AG09319 (cell line): ENCODE results near the gene PYGM.

Experiments used
- DNase-seq: peaks from one replicate; pipeline ENCODE4 v3.0.0-alpha.2; 2010; ENCODE audit warnings: low read depth; ENCODE audit errors: extremely low read depth
- TF ChIP-seq, protein P1 (sequence below): IDR thresholded peaks from 2 replicates; pipeline ENCODE4 v1.5.1; 2011; ENCODE audit warnings: low read depth, mild to moderate bottlenecking, inconsistent platforms, low read length, moderate library complexity

Gene PYGM

DNA sequence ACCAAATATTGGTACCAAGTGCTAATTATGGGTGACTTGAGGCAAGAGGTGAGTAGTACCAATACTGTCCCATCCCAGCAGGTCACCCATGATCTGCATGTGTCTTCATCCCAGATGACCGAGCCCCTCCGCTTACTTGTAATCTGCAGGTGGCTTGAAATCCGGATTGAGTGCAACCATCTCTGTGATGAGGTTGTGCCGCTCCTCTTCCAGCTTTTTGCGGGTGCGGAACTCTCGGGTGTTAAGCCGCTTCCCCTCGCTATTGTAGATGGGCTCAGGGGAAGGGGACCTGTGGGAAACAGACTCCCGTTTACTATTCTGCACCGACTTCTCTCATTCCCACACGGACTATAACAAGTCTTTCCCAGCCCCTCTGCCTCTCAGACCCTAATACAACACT is 10.3 kb upstream of the PYGM start:
- TF ChIP-seq, protein P1, sequence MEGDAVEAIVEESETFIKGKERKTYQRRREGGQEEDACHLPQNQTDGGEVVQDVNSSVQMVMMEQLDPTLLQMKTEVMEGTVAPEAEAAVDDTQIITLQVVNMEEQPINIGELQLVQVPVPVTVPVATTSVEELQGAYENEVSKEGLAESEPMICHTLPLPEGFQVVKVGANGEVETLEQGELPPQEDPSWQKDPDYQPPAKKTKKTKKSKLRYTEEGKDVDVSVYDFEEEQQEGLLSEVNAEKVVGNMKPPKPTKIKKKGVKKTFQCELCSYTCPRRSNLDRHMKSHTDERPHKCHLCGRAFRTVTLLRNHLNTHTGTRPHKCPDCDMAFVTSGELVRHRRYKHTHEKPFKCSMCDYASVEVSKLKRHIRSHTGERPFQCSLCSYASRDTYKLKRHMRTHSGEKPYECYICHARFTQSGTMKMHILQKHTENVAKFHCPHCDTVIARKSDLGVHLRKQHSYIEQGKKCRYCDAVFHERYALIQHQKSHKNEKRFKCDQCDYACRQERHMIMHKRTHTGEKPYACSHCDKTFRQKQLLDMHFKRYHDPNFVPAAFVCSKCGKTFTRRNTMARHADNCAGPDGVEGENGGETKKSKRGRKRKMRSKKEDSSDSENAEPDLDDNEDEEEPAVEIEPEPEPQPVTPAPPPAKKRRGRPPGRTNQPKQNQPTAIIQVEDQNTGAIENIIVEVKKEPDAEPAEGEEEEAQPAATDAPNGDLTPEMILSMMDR: no peak
- no peak for DNase-seq

DNA sequence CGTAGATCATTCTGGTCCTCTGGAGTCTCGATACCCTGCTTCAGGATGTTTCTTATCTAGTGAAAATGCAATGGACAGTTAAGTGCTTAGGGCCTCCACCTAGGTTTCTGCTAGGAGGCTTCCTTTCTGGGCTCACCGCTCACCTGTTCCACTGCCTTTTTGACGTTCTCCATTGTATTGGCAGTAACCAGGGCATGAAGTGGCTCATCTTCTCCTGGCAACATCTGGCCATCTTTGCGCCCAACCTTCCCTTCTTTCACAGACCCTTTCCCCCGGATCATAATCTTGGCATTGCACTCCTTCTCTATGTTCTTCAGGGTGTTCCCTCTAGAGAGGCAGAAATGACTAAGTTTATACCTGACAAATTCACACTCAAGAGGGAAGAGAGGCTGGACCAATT is 9.5 kb upstream of the PYGM start:
- TF ChIP-seq, protein P1: no peak

DNA sequence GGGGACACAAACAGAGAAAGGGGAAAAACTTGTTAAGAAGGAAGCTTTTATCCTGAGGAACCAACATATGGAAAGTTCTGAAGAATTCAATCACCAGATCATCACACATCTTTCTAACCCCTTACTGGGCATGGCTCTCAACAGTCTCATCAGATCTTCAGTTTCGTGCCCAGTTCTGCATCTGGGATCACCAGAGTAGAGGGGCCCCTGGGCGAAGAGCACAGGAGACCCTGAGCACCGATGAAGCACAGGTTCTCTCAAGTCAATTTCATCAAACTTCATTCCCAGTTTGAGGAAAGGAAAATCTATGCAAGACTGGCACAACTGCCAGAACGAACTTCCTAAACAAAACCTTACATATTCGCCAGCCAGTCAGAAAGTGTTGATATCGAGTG is 8.5 kb upstream of the PYGM start:
- TF ChIP-seq, protein P1: no peak
- DNase-seq: no peak

More for the DNA sequence above, 9.5 kb upstream of the PYGM start:
- DNase-seq: no peak

DNA sequence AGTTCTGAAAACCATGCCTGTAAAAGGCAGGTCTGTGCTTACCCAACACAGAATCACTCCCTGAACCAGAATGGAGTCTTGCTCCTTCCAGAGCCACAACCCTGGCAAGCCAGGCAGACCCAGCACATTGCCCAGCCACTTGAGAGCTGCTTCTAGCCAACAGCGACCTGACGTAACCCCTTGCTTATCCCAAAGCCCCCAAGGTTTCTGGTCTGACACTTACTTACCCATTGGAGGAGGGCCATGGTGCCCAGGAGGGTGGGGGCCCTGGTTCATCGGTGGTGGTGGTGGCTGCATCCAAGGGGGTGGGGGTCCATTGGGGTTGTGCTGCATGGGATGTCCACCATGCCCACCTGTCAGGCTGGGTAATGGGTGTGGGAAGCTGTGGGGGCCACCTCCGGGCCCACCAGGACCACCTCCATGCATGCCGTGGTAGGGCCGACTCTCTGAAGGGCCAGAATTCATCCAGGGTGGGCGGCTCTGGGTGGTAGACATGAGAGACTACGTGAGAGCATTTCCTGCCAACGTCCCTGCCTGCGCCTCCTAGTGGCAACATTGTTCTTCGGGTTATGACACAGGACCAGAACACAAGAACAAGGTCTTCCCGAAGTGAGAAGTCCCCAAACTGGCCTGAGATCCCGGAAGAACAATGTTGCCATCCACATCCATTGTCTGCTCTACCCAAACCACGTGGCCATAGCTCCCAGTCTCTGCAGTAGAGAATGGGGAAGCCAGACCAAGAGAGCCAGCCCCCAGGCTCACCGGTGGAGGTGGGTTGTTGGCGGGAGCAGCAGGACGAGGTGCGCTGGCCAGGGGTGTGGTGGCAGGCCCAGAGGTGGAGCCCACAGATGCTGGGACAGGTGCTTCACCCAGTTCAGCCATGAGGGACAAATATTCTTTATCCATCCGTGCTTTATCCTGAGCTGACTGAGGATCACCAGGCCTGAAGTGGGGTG is 7.8 kb upstream of the PYGM start:
- DNase-seq: no peak
- TF ChIP-seq, protein P1: peak; percentile 75

DNA sequence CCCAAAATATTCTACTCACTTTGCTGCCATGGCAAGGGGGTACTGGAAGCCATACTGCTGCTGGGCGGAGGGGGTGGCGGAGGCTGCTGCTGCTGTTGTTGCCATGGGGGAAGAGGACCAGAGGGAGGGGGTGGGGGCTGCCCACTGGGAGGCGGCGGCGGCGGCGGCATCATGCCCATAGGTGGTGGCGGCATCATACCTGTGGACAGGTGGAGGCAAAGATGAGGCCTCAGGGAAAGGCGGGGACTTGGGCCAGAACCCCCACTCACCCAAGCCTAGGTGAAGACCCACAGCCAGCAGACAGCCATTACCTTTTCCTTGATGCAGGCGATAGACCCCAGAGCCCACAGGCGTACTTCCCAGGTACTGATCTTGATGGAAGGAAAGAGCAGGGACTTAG is 7.1 kb upstream of the PYGM start:
- DNase-seq: no peak
- TF ChIP-seq, protein P1: no peak

DNA sequence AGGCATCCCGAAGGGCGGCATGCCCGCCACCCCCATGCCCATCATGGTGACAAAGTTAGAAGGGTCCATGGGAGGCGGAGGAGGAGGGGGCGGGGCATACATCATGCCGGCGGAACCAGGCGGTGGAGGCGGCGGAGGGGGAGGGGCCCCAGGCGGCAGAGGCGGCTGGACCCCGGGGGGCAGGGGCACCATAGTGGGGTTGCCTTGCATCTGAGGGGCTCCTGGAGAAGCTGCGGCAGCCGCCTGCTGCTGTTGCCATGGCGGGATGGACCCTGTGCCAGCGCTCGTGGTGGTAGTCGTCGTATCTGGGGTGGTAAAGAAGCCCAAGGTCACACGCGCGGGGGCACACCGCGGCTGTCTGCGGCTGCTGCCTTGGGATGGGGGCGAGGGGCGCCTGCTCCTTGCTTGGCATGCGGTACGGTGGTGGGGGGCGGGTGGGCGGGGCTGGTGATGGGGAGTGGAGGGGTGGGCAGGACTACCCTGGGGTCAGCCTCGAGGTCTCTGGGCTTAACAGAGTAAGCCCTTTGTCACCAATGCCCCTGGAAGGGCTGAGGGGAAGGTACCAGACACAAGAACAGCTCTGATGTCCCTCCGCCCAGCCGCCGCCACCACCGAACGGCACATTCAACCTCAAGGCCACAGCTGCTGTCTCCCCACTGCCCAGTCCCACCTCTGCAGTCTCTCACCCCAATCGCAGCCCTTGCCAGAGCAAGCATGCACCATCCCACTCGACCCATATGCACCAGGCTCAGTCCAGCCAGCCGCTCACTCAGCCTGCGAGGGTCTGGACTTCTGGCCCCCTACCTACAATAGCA is 6.3 kb upstream of the PYGM start:
- TF ChIP-seq, protein P1: no peak
- DNase-seq: no peak
